AG10803 (cell line): Measurements from ENCODE around the gene WNT8A.

Experiments used
- DNase-seq: peaks from one replicate; pipeline ENCODE4 v3.0.0; 2010; ENCODE audit warnings: low read depth
- H3K4me3 ChIP-seq: 2 replicates; pipeline ENCODE4 v1.5.1; 2011; ENCODE audit warnings: mild to moderate bottlenecking, low read length, control low read depth
- TF ChIP-seq, protein P1 (sequence below): conservative IDR thresholded peaks from 2 replicates; pipeline ENCODE4 v1.5.1; 2011; ENCODE audit warnings: mild to moderate bottlenecking, low read length, control low read depth, inconsistent platforms

The WNT8A gene

DNA sequence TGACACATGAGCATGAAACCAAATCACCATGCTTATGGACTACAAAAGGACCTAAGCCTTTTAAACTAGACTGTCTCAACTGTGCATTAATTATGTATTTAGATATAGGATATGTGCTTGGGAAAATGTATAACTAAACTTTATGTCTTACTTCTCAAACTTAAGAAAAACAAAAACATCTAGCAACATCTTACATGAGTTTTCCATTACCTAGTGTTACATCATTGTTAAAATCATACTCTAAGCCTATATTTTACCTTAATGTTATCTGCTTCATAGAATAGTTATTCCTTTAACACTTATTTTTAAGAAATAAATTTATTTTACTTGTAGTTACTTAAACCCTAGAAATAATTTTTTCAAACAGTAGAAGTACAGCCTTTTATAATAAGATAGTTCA, 31.4 kb downstream of the WNT8A start:
- no peak for DNase-seq
- TF ChIP-seq, protein P1, sequence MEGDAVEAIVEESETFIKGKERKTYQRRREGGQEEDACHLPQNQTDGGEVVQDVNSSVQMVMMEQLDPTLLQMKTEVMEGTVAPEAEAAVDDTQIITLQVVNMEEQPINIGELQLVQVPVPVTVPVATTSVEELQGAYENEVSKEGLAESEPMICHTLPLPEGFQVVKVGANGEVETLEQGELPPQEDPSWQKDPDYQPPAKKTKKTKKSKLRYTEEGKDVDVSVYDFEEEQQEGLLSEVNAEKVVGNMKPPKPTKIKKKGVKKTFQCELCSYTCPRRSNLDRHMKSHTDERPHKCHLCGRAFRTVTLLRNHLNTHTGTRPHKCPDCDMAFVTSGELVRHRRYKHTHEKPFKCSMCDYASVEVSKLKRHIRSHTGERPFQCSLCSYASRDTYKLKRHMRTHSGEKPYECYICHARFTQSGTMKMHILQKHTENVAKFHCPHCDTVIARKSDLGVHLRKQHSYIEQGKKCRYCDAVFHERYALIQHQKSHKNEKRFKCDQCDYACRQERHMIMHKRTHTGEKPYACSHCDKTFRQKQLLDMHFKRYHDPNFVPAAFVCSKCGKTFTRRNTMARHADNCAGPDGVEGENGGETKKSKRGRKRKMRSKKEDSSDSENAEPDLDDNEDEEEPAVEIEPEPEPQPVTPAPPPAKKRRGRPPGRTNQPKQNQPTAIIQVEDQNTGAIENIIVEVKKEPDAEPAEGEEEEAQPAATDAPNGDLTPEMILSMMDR: no peak
- no peak overlapping the region for H3K4me3 ChIP-seq

DNA sequence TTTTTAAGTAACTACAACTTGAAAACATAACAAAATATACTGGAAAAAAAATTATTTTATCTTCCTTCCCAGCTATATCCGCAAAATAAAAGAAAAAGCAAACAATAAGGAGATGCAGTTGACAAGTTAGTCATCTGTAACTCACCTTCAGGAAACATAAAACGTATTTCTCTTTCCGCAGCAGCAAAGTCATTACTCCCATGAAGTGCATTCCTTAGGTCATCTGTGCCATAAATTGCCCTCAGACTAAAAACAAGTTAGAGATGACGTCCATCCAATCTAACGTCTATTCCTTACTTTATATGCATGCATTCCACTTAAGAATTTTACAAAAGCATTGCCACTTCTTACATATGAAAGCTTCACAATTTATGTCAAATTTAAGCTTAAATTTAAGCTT, 44.5 kb downstream of the WNT8A start:
- DNase-seq: no peak
- H3K4me3 ChIP-seq: no peak overlapping the region
- TF ChIP-seq, protein P1: no peak

DNA sequence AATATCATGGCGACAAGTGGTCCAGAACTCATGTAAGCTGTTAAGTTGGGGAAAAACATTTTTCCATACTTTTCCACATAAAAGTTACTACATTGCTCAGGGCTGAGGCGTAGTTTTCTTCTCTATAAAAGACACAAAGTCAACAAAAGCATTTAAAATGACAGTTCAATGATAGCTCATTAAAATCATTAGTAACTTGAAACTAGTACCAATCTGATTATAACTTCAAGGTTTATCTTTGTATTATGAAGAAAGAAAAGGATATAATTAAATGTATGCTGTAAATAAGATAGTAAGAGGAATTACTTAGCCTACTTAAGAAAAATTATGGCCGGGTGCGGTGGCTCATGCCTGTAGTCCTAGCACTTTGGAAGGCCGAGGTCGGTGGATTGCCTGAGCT, 45.5 kb downstream of the WNT8A start:
- H3K4me3 ChIP-seq: no peak overlapping the region
- TF ChIP-seq, protein P1: no peak
- no peak for DNase-seq

DNA sequence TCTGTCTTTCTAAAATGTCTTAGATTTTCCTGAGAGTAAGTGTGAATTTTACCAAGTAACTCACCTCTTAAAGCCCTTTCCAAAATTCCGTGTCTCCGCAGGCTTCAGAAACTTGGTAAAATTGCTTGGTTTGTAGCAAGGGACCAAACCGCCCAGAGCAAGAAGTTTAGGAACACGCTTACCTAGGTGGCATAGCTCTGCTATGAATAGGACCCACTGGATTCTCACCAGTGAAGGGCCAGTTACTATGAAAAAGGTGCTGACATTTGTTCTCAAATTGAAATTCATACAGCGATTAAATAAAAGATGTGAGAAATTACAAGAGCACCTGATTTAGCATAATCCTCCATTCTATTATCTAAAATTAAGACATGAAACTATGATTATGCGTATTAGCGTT, 48.7 kb downstream of the WNT8A start:
- TF ChIP-seq, protein P1: no peak
- H3K4me3 ChIP-seq: no peak overlapping the region
- DNase-seq: no peak

DNA sequence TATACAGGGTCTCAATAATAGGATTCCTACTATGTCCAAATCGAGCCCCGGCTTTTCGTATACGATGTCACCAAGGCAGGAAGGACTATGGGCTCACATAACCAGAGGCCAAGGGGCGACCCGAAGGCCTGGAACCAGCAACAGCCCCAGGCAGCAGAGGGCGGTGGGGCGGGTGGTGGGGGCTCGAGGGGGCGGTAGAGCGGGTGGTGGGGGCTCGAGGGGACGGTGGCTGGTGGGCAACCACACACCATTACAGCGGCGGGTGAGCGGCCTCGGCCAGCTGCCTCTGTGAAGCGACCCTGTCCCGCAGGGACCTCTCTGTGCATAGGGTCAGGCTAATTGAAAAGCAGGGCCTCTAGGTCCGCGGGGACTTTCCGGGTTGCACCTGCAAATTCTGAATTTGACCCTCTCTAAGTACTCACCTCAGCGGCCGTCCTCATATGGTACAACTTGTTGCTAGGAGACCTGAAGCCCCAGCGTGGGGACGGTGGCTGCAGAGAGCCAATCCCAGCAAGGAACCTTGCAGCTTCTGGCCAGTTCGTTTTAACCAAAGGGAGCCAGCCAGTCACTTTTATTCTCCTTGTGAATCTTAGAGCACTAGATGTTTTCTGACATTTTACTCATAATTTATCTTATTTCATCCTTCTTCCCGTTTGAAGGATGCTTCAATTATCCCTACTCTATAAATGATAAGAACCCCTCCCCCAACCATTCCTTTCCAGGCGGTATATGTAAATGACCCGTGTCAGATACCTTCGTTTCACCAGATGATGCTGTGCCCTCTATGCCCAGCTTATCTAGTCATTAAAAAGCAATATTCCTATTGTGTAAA, 55.3 kb downstream of the WNT8A start, which contains the start of gene NME5:
Gene NME5 (minus strand): TSS at position 480 of the 832 bp plus-strand sequence. CDS start 648 bp downstream, outside the sequence.
- TF ChIP-seq, protein P1: no peak
- H3K4me3 ChIP-seq: peak within 1 kb of the TSS; percentile 60
- DNase-seq: peak; percentile 39

DNA sequence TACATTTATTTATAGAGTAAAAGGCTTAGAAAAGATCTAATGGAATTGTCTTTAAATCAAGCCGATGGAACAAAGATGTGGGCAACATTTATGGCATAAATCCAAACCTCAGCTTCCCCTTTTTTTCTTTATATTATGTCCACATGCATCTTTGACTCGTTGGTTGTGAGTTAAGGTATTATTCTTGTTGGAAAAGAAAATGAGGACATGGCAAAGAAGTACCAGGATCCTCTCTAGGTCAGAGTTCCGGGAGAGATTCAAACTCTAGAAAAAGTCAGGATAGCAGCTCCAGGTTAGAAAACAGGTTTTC, 55.9 kb downstream of the WNT8A start:
- no peak for DNase-seq
- TF ChIP-seq, protein P1: no peak
- no peak overlapping the region for H3K4me3 ChIP-seq

DNA sequence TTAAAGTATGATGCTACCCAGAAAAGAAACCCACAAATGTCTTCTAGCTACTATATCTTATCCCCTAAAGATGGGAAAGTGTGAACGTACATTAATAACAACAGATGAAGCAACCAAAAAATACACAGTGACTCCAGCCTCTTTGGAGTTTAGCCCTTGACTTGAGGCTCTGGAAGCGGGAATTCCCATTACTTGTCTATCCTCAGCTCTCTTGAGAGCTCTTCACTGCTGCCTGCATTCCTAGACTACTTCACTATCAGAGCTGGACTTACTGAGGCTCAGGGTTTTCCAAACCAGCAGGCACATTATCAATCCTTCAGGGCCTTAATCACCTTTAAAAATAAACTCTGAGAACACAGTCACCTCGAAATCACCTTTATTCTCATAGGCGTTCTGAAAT, 56.4 kb downstream of the WNT8A start:
- H3K4me3 ChIP-seq: no peak overlapping the region
- no peak for DNase-seq
- TF ChIP-seq, protein P1: no peak
